AG10803 (cell line): Measurements from ENCODE around the gene FLNA.
A peak's percentile ranks its signal among the peaks of the same experiment; 100 is the strongest.
"Not testable (repeated sequence)": the region's sequence is repeated elsewhere in the genome, so short reads cannot be mapped to it uniquely, and the experiment has no call there.

Source experiments
- DNase-seq: peaks from one replicate; pipeline ENCODE4 v3.0.0; 2010; ENCODE audit warnings: low read depth
- H3K4me3 ChIP-seq: 2 replicates; pipeline ENCODE4 v1.5.1; 2011; ENCODE audit warnings: mild to moderate bottlenecking, low read length, control low read depth
- CTCF ChIP-seq: conservative IDR thresholded peaks from 2 replicates; pipeline ENCODE4 v1.5.1; 2011; ENCODE audit warnings: mild to moderate bottlenecking, low read length, control low read depth, inconsistent platforms

FLNA gene

GRCh38 chrX:154402622-154403127 is 28.2 kb upstream of the FLNA start:
- TF ChIP-seq CTCF = no peak
- no peak for DNase-seq
- no peak overlapping the region for H3K4me3 ChIP-seq

GRCh38 chrX:154401918-154402621 is 27.6 kb upstream of the FLNA start:
- no peak for DNase-seq
- no peak overlapping the region for H3K4me3 ChIP-seq
- no peak for TF ChIP-seq CTCF

- peak; percentile 29 for DNase-seq
- TF ChIP-seq CTCF = no peak
- no peak overlapping the region for H3K4me3 ChIP-seq
Measured at GRCh38 chrX:154401045-154401799, 26.8 kb upstream of the FLNA start.

- H3K4me3 ChIP-seq = peak overlapping the region; percentile 87
- not testable (repeated sequence) for DNase-seq
Measured at GRCh38 chrX:154400369-154400817, 26.0 kb upstream of the FLNA start.

- TF ChIP-seq CTCF = no peak; the same call in 1 of the 2 replicates
- H3K4me3 ChIP-seq = peak overlapping the region; percentile 87
- DNase-seq = no peak
Measured at GRCh38 chrX:154399527-154400368, 25.3 kb upstream of the FLNA start.

GRCh38 chrX:154398668-154399526 is 24.5 kb upstream of the FLNA start:
- DNase-seq = peak; percentile 81
- peak overlapping the region; percentile 87 for H3K4me3 ChIP-seq
- TF ChIP-seq CTCF = peak; percentile 73
